K562 (cell line): ENCODE measurements around the gene CD44. TPM values are rescaled to one million over a fixed set of nuclear protein-coding genes. Genes with fewer than 3 reads are reported as not detected.

Experiments used
- ATAC-seq: fragments of 200-7000 bp; cut with Tn5 transposase; 3 replicates; pipeline ENCODE4 v1.9.1; 2020; ENCODE audit warnings: moderate library complexity
- BruUV-seq: library from RNA; stranded (reverse); fragments of 400-500 nt; replicated peaks from 2 replicates; lab custom pipeline; 2021; lab: Mats Ljungman, UMichigan
- CTCF ChIA-PET: fragments of 300-600 bp; formaldehyde crosslinking; extraction: SDS; loops from one replicate; lab custom pipeline; 2021; ENCODE audit warnings: low intra/inter-chr PET ratio; lab: Yijun Ruan, JAX
- POLR2A ChIA-PET: fragments of 300-600, 350-650 bp; sonication (Branson Sonifier 250); formaldehyde crosslinking; extraction: SDS; loops from one replicate; lab custom pipeline; 2021; ENCODE audit warnings: antibody characterized with exemption, inconsistent platforms; lab: Yijun Ruan, JAX
- DNase-seq, 4 experiments: peaks; one replicate each; pipeline versions ENCODE4 v3.0.0 to v3.0.0-alpha.2; 2011 to 2018; ENCODE audit warnings: low spot score in 3 of 4, mixed read lengths in 3 of 4; ENCODE audit errors: extremely low read depth in 1 of 4
- FAIRE-seq: peaks from 2 replicates; lab custom pipeline; 2011; peaks lifted over from hg19 to GRCh38; lab: Jason Lieb, UNC
- H2AFZ ChIP-seq: 2 replicates; pipeline ENCODE4 v1.6.0; 2011; ENCODE audit warnings: low read depth, low read length, control low read depth, inconsistent platforms
- H3K27ac ChIP-seq: fragments of 200-600 bp; 3 replicates; pipeline ENCODE4 v1.8.0; 2011; ENCODE audit warnings: low read depth, mild to moderate bottlenecking, control low read depth, inconsistent platforms, low read length, moderate library complexity, mixed read lengths; ENCODE audit errors: extremely low read depth
- H3K27me3 ChIP-seq, 2 experiments: fragments of 300-600 bp in 1 of 2; 2 replicates in 1 of 2; 3 replicates in 1 of 2; pipeline versions ENCODE4 v1.6.0 to v1.8.0; 2011; ENCODE audit warnings: inconsistent platforms in 2 of 2, low read length in 2 of 2, mild to moderate bottlenecking in 1 of 2, mixed read lengths in 1 of 2, moderate library complexity in 1 of 2; ENCODE audit not compliant: control insufficient read depth in 2 of 2, insufficient read depth in 2 of 2
- H3K36me3 ChIP-seq: fragments of 300-600 bp; 3 replicates; pipeline ENCODE4 v1.8.0; 2011; ENCODE audit warnings: mild to moderate bottlenecking, low read length, inconsistent platforms; ENCODE audit not compliant: control insufficient read depth, insufficient read depth
- H3K4me1 ChIP-seq, 2 experiments: fragments of 200-600 bp in 1 of 2; replicated peaks in 1 of 2; 2 replicates in 1 of 2; 3 replicates in 1 of 2; pipeline versions ENCODE4 v1.5.1 to v1.8.0; 2011; ENCODE audit warnings: inconsistent platforms in 2 of 2, low read length in 2 of 2, mild to moderate bottlenecking in 1 of 2, mixed read lengths in 1 of 2, moderate library complexity in 1 of 2; ENCODE audit not compliant: control insufficient read depth in 2 of 2, insufficient read depth in 2 of 2
- H3K4me2 ChIP-seq: 2 replicates; pipeline ENCODE4 v1.6.1; 2011; ENCODE audit warnings: low read length, control low read depth, inconsistent platforms, mixed read lengths; ENCODE audit not compliant: insufficient read depth
- H3K4me3 ChIP-seq: fragments of 200-600 bp; sonication (generic), shearing (Covaris generic); 2 replicates; pipeline ENCODE4 v1.5.1; 2016; ENCODE audit warnings: control low read depth, inconsistent platforms
- H3K79me2 ChIP-seq: fragments of 200-600 bp; 3 replicates; pipeline ENCODE4 v1.8.0; 2011; ENCODE audit warnings: low read length, inconsistent platforms; ENCODE audit not compliant: control insufficient read depth, insufficient read depth
- H3K9ac ChIP-seq, 2 experiments: 2 replicates each; pipeline versions ENCODE4 v1.6.0 to v1.6.1; 2011; ENCODE audit warnings: low read depth in 2 of 2, low read length in 2 of 2, control low read depth in 1 of 2, inconsistent platforms in 1 of 2, mild to moderate bottlenecking in 1 of 2, mixed read lengths in 1 of 2; ENCODE audit not compliant: insufficient read depth in 1 of 2
- H3K9me1 ChIP-seq: one replicate; pipeline ENCODE4 v1.6.0; 2011; ENCODE audit warnings: inconsistent platforms, mild to moderate bottlenecking, low read length, moderate library complexity; ENCODE audit not compliant: control insufficient read depth, insufficient read depth
- H3K9me3 ChIP-seq: replicated peaks from 2 replicates; pipeline ENCODE4 v1.5.1; 2011; ENCODE audit warnings: low read depth, low read length, inconsistent platforms; ENCODE audit not compliant: control insufficient read depth, insufficient read depth
- H4K20me1 ChIP-seq: replicated peaks from 2 replicates; pipeline ENCODE4 v1.6.1; 2011; ENCODE audit warnings: low read length, inconsistent platforms, mixed read lengths; ENCODE audit not compliant: control insufficient read depth, insufficient read depth
- CBX2 ChIP-seq: fragments of 200-600 bp; sonication (generic); IDR thresholded peaks from one replicate; pipeline ENCODE4 v1.6.1; 2012; ENCODE audit warnings: mild to moderate bottlenecking, low read length, inconsistent platforms; ENCODE audit not compliant: insufficient read depth, poor library complexity, severe bottlenecking
- DDX20 ChIP-seq: fragments of 450-650 bp; IDR thresholded peaks from 2 replicates; pipeline ENCODE4 v1.6.1; 2016; ENCODE audit warnings: missing genetic modification characterization, low read depth, mild to moderate bottlenecking, missing compliant biosample characterization, moderate library complexity
- FOXM1 ChIP-seq, 2 experiments: fragments of 450-650 bp in 1 of 2; sonication (generic) in 1 of 2; formaldehyde crosslinking in 1 of 2; IDR thresholded peaks; 2 replicates each; pipeline versions ENCODE4 v1.6.1 to v1.9.0; 2017 to 2022; ENCODE audit warnings: low read depth in 2 of 2, mild to moderate bottlenecking in 2 of 2, missing genetic modification reagents in 1 of 2, moderate library complexity in 1 of 2
- MIER1 ChIP-seq: fragments of 450-650 bp; IDR thresholded peaks from 2 replicates; pipeline ENCODE4 v1.6.1; 2016; ENCODE audit warnings: antibody characterized with exemption, mild to moderate bottlenecking, low read depth
- NFATC3 ChIP-seq: fragments of 450-650 bp; IDR thresholded peaks from 2 replicates; pipeline ENCODE4 v1.6.1; 2017; ENCODE audit warnings: mild to moderate bottlenecking
- NR1H2 ChIP-seq: sonication (generic); formaldehyde crosslinking; IDR thresholded peaks from 2 replicates; pipeline ENCODE4 v1.4.0; 2020; ENCODE audit warnings: mild to moderate bottlenecking, missing genetic modification reagents
- RBM17 ChIP-seq: fragments of 200-400 bp; formaldehyde crosslinking; IDR thresholded peaks from 2 replicates; pipeline ENCODE4 v1.6.1; 2017; ENCODE audit warnings: low read depth, mild to moderate bottlenecking, low read length, borderline replicate concordance
- RFX7 ChIP-seq: fragments of 250-450 bp; sonication (Bioruptor Pico); IDR thresholded peaks from 2 replicates; pipeline ENCODE4 v1.5.1; 2021; ENCODE audit warnings: mild to moderate bottlenecking
- TBP ChIP-seq: optimal IDR thresholded peaks from 2 replicates; pipeline ENCODE3; 2011; ENCODE audit warnings: low read depth, low read length, improper control_type of control experiment
- ZNF124 ChIP-seq: sonication (generic); formaldehyde crosslinking; IDR thresholded peaks from 2 replicates; pipeline ENCODE4 v1.8.1; 2022; ENCODE audit warnings: missing genetic modification reagents
- ZNF316 ChIP-seq: fragments of 450-650 bp; IDR thresholded peaks from 2 replicates; pipeline ENCODE4 v1.6.1; 2016
- WGBS: fragments of 100-300 bp; shearing (Covaris generic); methylation state at CpG from one replicate; pipeline ENCODE4 v1.1.6; 2016; ENCODE audit warnings: low coverage, mixed read lengths; ENCODE audit not compliant: insufficient coverage; ENCODE audit errors: missing lambda C conversion rate; 5-methylcytosine and 5-hydroxymethylcytosine counted together
- in situ Hi-C: fragments of 300-500 bp; cut with MboI; formaldehyde crosslinking; loops from 4 replicates; pipeline ENCODE4 v1.15.0; 2018; ENCODE audit warnings: inconsistent platforms, mixed read lengths
- intact Hi-C: fragments of 100-400 bp; cut with micrococcal nuclease; formaldehyde crosslinking; loops from 2 replicates; pipeline ENCODE4 v1.14.2; 2022
- polyA plus RNA-seq, 8 experiments: library from polyadenylated mRNA; depleted of rRNA in 4 of 8; stranded (reverse) in 5 of 8; unstranded in 3 of 8; fragments of >200 nt; fragmentation: Nextera tagmentation in 2 of 8; fragmentation: Illumina TruSeq in 1 of 8; extraction: Ambion mirVana in 2 of 8; extraction: Trizol in 1 of 8; gene quantifications; 2 replicates each; pipeline versions ENCODE4 v1.2.1 to v1.2.3, GENCODE V29; 2011 to 2014; ENCODE audit warnings: inconsistent platforms in 1 of 8, missing spikeins in 1 of 8
- total RNA-seq, 7 experiments: library from RNA; depleted of rRNA in 6 of 7; stranded (reverse); fragments of >200 nt in 6 of 7; fragmentation: Illumina TruSeq in 2 of 7; extraction: Trizol in 2 of 7; gene quantifications; 2 replicates each; pipeline versions ENCODE4 v1.2.1 to v1.2.3, GENCODE V29; 2011 to 2021; ENCODE audit warnings: low replicate concordance in 1 of 7
- TF ChIP-seq, protein P1 (sequence below): fragments of 450-650 bp; IDR thresholded peaks from 2 replicates; pipeline ENCODE4 v1.6.1; 2014; ENCODE audit warnings: low read depth, mild to moderate bottlenecking, moderate library complexity, borderline replicate concordance
- TF ChIP-seq, protein P2 (sequence below), 3 experiments: IDR thresholded peaks in 2 of 3; conservative IDR thresholded peaks in 1 of 3; 2 replicates each; pipeline ENCODE4 v1.5.1; 2011 to 2012; ENCODE audit warnings: low read length in 3 of 3, mild to moderate bottlenecking in 3 of 3, control low read depth in 2 of 3, improper control_type of control experiment in 1 of 3, inconsistent platforms in 1 of 3, low read depth in 1 of 3, mixed read lengths in 1 of 3, moderate library complexity in 1 of 3; ENCODE audit not compliant: insufficient read depth in 2 of 3

CD44 gene
- total and polyA plus RNA-seq, 9 of the 15 experiments (the other 6 are each of a cell fraction or from before 2014, with no cell fraction given): 1.2 to 13.9 (median 3.0) TPM

- FAIRE-seq: no peak
- TF ChIP-seq NR1H2 (CRISPR knock-in tag): no peak
- TF ChIP-seq ZNF124 (CRISPR knock-in tag): no peak
- no peak for TF ChIP-seq DDX20 (tag)
- no peak for TF ChIP-seq RFX7 (CRISPR knock-in tag)
- TF ChIP-seq CBX2: no peak
- TF ChIP-seq, protein P1, sequence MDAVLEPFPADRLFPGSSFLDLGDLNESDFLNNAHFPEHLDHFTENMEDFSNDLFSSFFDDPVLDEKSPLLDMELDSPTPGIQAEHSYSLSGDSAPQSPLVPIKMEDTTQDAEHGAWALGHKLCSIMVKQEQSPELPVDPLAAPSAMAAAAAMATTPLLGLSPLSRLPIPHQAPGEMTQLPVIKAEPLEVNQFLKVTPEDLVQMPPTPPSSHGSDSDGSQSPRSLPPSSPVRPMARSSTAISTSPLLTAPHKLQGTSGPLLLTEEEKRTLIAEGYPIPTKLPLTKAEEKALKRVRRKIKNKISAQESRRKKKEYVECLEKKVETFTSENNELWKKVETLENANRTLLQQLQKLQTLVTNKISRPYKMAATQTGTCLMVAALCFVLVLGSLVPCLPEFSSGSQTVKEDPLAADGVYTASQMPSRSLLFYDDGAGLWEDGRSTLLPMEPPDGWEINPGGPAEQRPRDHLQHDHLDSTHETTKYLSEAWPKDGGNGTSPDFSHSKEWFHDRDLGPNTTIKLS: no peak
- no peak for TF ChIP-seq MIER1
- TF ChIP-seq, protein P2, sequence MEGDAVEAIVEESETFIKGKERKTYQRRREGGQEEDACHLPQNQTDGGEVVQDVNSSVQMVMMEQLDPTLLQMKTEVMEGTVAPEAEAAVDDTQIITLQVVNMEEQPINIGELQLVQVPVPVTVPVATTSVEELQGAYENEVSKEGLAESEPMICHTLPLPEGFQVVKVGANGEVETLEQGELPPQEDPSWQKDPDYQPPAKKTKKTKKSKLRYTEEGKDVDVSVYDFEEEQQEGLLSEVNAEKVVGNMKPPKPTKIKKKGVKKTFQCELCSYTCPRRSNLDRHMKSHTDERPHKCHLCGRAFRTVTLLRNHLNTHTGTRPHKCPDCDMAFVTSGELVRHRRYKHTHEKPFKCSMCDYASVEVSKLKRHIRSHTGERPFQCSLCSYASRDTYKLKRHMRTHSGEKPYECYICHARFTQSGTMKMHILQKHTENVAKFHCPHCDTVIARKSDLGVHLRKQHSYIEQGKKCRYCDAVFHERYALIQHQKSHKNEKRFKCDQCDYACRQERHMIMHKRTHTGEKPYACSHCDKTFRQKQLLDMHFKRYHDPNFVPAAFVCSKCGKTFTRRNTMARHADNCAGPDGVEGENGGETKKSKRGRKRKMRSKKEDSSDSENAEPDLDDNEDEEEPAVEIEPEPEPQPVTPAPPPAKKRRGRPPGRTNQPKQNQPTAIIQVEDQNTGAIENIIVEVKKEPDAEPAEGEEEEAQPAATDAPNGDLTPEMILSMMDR (IDR thresholded peaks at IDR 0.05 in 2 of 3, conservative IDR thresholded peaks at IDR 0.05 in 1 of 3; ENCODE audit: insufficient read depth in 2 of 3, low read depth in 1 of 3, low read length in 3 of 3): no peak
- TF ChIP-seq TBP: no peak
- TF ChIP-seq ZNF316: no peak
- no peak for TF ChIP-seq RBM17
- TF ChIP-seq FOXM1 (IDR thresholded peaks at IDR 0.05; ENCODE audit: low read depth): no peak
- TF ChIP-seq FOXM1 (CRISPR knock-in tag; IDR thresholded peaks at IDR 0.05; ENCODE audit: low read depth): no peak
- no peak for TF ChIP-seq NFATC3
- TF ChIP-seq, all 486 proteins: peak for 0
- in situ Hi-C loops: loop anchor here (25.0 kb wide), 1 partner anchor 291 kb away; no protein-coding TSS in a partner anchor
- Histone ChIP-seq H3K4me3 (no peak overlapping the region), H3K27ac (no peak overlapping the region), H3K36me3 (no peaks in the 10 kb centered on the region), H3K9ac (no peak overlapping the region), H2AFZ (no peak overlapping the region), H3K4me1 (no peaks in the 10 kb centered on the region), H3K4me2 (no peak overlapping the region), H3K9me1 (no peaks in the 10 kb centered on the region), H3K27me3 (peaks cover 2 to 4% of the 10 kb centered on the region in 2 experiments; a peak in 1 of 5 replicates), H3K9me3 (no peaks in the 10 kb centered on the region), H3K79me2 (no peaks in the 10 kb centered on the region), H4K20me1 (no peaks in the 10 kb centered on the region; the same call in 1 of the 2 replicates)
- no peak for DNase-seq
- POLR2A ChIA-PET: no interaction called here
- intact Hi-C loops: no loop called here
- CTCF ChIA-PET: no interaction called here
- no TSS peak for BruUV-seq
- 0% methylated on average over 3 of the region's 3 CpGs for WGBS
- no peak for ATAC-seq
Observed at GRCh38 chr11:35228328-35228725, 89.4 kb downstream of the CD44 start.
